Ammon's horn (tissue), 1 donor: ENCODE measurements around the gene XPNPEP3.
"Not testable (repeated sequence)": the region's sequence is repeated elsewhere in the genome, so short reads cannot be mapped to it uniquely, and the experiment has no call there.

Source experiments
- DNase-seq: peaks from one replicate; pipeline ENCODE4 v3.0.0-alpha.2; 2016; ENCODE audit warnings: low spot score

Gene XPNPEP3

GRCh38 chr22:40856513-40857308 lies at the start of gene XPNPEP3, which contains the start of gene ST13:
XPNPEP3 (plus strand) TSS chr22:40857148; CDS start chr22:40857182, 34 bp downstream.
ST13 (minus strand) TSS chr22:40856639; CDS start chr22:40856540, 99 bp downstream.
- peak; percentile 96 for DNase-seq

- no peak for DNase-seq
Observed at GRCh38 chr22:40808018-40808841, 48.7 kb upstream of the XPNPEP3 start.

GRCh38 chr22:40813912-40814315 lies 43.0 kb upstream of the XPNPEP3 start:
- DNase-seq, result no peak

- DNase-seq, result peak; percentile 4
Observed at GRCh38 chr22:40817737-40818136, 39.2 kb upstream of the XPNPEP3 start.

- no peak for DNase-seq
Observed at GRCh38 chr22:40818192-40818746, 38.7 kb upstream of the XPNPEP3 start.

GRCh38 chr22:40818747-40819598 lies 38.0 kb upstream of the XPNPEP3 start, which contains the start of gene SLC25A17:
SLC25A17 (minus strand) TSS chr22:40819346; CDS start chr22:40819248, 98 bp downstream.
- DNase-seq, result peak; percentile 92

- peak; percentile 25 for DNase-seq
Observed at GRCh38 chr22:40819599-40820140, 37.3 kb upstream of the XPNPEP3 start.

- DNase-seq, result no peak
Observed at GRCh38 chr22:40823426-40823825, 33.5 kb upstream of the XPNPEP3 start.

- not testable (repeated sequence) for DNase-seq
Observed at GRCh38 chr22:40826292-40826691, 30.7 kb upstream of the XPNPEP3 start.

- no peak for DNase-seq
Observed at GRCh38 chr22:40826984-40827741, 29.8 kb upstream of the XPNPEP3 start.

GRCh38 chr22:40829131-40829530 lies 27.8 kb upstream of the XPNPEP3 start:
- no peak for DNase-seq

- DNase-seq, result no peak
Observed at GRCh38 chr22:40834619-40835018, 22.3 kb upstream of the XPNPEP3 start.

- DNase-seq, result no peak
Observed at GRCh38 chr22:40838486-40838885, 18.5 kb upstream of the XPNPEP3 start.

GRCh38 chr22:40844951-40845350 lies 12.0 kb upstream of the XPNPEP3 start:
- DNase-seq, result no peak

GRCh38 chr22:40845816-40846215 lies 11.1 kb upstream of the XPNPEP3 start:
- DNase-seq, result not testable (repeated sequence)

GRCh38 chr22:40853333-40853732 lies 3.6 kb upstream of the XPNPEP3 start:
- DNase-seq, result no peak

- peak; percentile 22 for DNase-seq
Observed at GRCh38 chr22:40853961-40854360, 3.0 kb upstream of the XPNPEP3 start.

- DNase-seq, result no peak
Observed at GRCh38 chr22:40855071-40855978, 1.6 kb upstream of the XPNPEP3 start.

GRCh38 chr22:40855979-40856512 lies 902 bp upstream of the XPNPEP3 start:
- peak; percentile 29 for DNase-seq
